Panc1 (cell line): Measurements from ENCODE around the gene ENOX1. TPM values are rescaled to one million over a fixed set of nuclear protein-coding genes. Genes with fewer than 3 reads are reported as not detected.

Source experiments
- ATAC-seq: fragments of 200-7000 bp; cut with Tn5 transposase; 2 replicates; pipeline ENCODE4 v1.9.1; 2020; ENCODE audit warnings: mild to moderate bottlenecking, moderate library complexity
- BruUV-seq: library from RNA; stranded (reverse); fragments of 400-500 nt; replicated peaks from 2 replicates; lab custom pipeline; 2021; lab: Mats Ljungman, UMichigan
- CTCF ChIA-PET: fragments of 300-600 bp; sonication (Branson Sonifier 250); formaldehyde crosslinking; loops from one replicate; lab custom pipeline; 2022; ENCODE audit warnings: antibody characterized with exemption; lab: Charles Lee
- POLR2A ChIA-PET: fragments of 300-600 bp; sonication (Branson Sonifier 250); formaldehyde crosslinking; loops from one replicate; lab custom pipeline; 2022; ENCODE audit warnings: antibody characterized with exemption; lab: Charles Lee
- DNase-seq: peaks from one replicate; pipeline ENCODE4 v3.0.0-alpha.2; 2010; ENCODE audit warnings: low read depth, low spot score
- H3K27ac ChIP-seq: 2 replicates; pipeline ENCODE4 v1.5.1; 2011; ENCODE audit warnings: mild to moderate bottlenecking, low read length, inconsistent platforms
- H3K27me3 ChIP-seq: fragments of 200-500 bp; sonication (Bioruptor generic); 2 replicates; pipeline ENCODE4 v1.6.0; 2014; ENCODE audit warnings: low read length, inconsistent platforms; ENCODE audit not compliant: control insufficient read depth, insufficient read depth
- H3K36me3 ChIP-seq: fragments of 200-500 bp; sonication (Bioruptor generic); 2 replicates; pipeline ENCODE4 v1.5.1; 2014; ENCODE audit warnings: inconsistent platforms, mild to moderate bottlenecking, low read length, moderate library complexity; ENCODE audit not compliant: control insufficient read depth, insufficient read depth
- H3K4me1 ChIP-seq: 2 replicates; pipeline ENCODE4 v1.5.1; 2011; ENCODE audit warnings: inconsistent platforms, mild to moderate bottlenecking, low read length, moderate library complexity; ENCODE audit not compliant: control insufficient read depth, insufficient read depth
- H3K4me3 ChIP-seq, 2 experiments: 2 replicates each; pipeline ENCODE4 v1.5.1; 2011 to 2012; ENCODE audit warnings: low read depth in 2 of 2, low read length in 2 of 2, mild to moderate bottlenecking in 2 of 2, inconsistent platforms in 1 of 2, moderate library complexity in 1 of 2
- H3K9me3 ChIP-seq: fragments of 200-500 bp; sonication (Bioruptor generic); 2 replicates; pipeline ENCODE4 v1.5.1; 2014; ENCODE audit warnings: low read depth, mild to moderate bottlenecking, inconsistent platforms, low read length, moderate library complexity; ENCODE audit not compliant: control insufficient read depth, insufficient read depth
- CTCF ChIP-seq: fragments of 450-650 bp; IDR thresholded peaks from 2 replicates; pipeline ENCODE4 v1.5.1; 2017; ENCODE audit warnings: mild to moderate bottlenecking
- POLR2AphosphoS5 ChIP-seq: IDR thresholded peaks from 2 replicates; pipeline ENCODE4 v1.6.1; 2012; ENCODE audit warnings: mild to moderate bottlenecking, low read depth, low read length, moderate library complexity
- REST ChIP-seq, 2 experiments: IDR thresholded peaks; 2 replicates each; pipeline ENCODE4 v1.6.1; 2011 to 2012; ENCODE audit warnings: low read depth in 2 of 2, control low read depth in 1 of 2, low read length in 1 of 2, mild to moderate bottlenecking in 1 of 2, moderate library complexity in 1 of 2; ENCODE audit not compliant: insufficient read depth in 1 of 2
- SIN3A ChIP-seq: IDR thresholded peaks from 2 replicates; pipeline ENCODE4 v1.6.1; 2012; ENCODE audit warnings: low read depth, mild to moderate bottlenecking, low read length, moderate library complexity, borderline replicate concordance; ENCODE audit not compliant: insufficient read depth
- TCF7L2 ChIP-seq: IDR thresholded peaks from 2 replicates; pipeline ENCODE4 v1.6.1; 2011; ENCODE audit warnings: mild to moderate bottlenecking, low read depth, low read length, inconsistent platforms
- in situ Hi-C: cut with HindIII; loops from 2 replicates; pipeline ENCODE4 v1.10.0; 2016; ENCODE audit warnings: low sequenced_read_pairs, low pct_unique_long_range_greater_than_20kb
- intact Hi-C: fragments of 100-400 bp; cut with micrococcal nuclease; formaldehyde crosslinking; loops from one replicate; pipeline ENCODE4 v1.10.0; 2022; ENCODE audit not compliant: unreplicated experiment
- total RNA-seq: library from RNA; stranded (reverse); gene quantifications from one replicate; pipeline ENCODE4 v1.2.1, GENCODE V29; 2021; ENCODE audit not compliant: unreplicated experiment

ENOX1 gene
- total RNA-seq, 1 experiment from 2014 or later: 0.23 TPM

GRCh38 chr13:43376596-43376995, 410.2 kb downstream of the ENOX1 start:
- ChIA-PET POLR2A (no interaction called here), CTCF (no interaction called here)

GRCh38 chr13:43375797-43376465, 410.8 kb downstream of the ENOX1 start:
- CTCF ChIA-PET: no interaction called here
- no peaks in the 10 kb centered on the region for H3K27me3 ChIP-seq
- BruUV-seq: no TSS peak
- no peaks in the 10 kb centered on the region for H3K36me3 ChIP-seq
- POLR2A ChIA-PET: no interaction called here
- DNase-seq (no peak), ATAC-seq (no peak)
- intact Hi-C loops: no loop called here
- no peak overlapping the region for H3K27ac ChIP-seq
- no peaks in the 10 kb centered on the region for H3K4me1 ChIP-seq
- peaks cover 3% of the 10 kb centered on the region; the same call in 1 of the 2 replicates for H3K9me3 ChIP-seq
- in situ Hi-C loops: no loop called here
- no peak for TF ChIP-seq POLR2AphosphoS5
- TF ChIP-seq SIN3A: no peak
- no peak for TF ChIP-seq TCF7L2
- no peak for TF ChIP-seq REST (IDR thresholded peaks at IDR 0.05; ENCODE audit: insufficient read depth in 1 of 2, low read depth in 2 of 2, low read length in 1 of 2)
- TF ChIP-seq CTCF: no peak
- H3K4me3 ChIP-seq: no peak overlapping the region

More at GRCh38 chr13:43376596-43376995, 410.2 kb downstream of the ENOX1 start:
- Histone ChIP-seq H3K9me3 (peaks cover 3% of the 10 kb centered on the region; the same call in 1 of the 2 replicates), H3K27me3 (no peaks in the 10 kb centered on the region), H3K4me1 (no peaks in the 10 kb centered on the region), H3K4me3 (no peak overlapping the region), H3K36me3 (no peaks in the 10 kb centered on the region), H3K27ac (no peak overlapping the region)
- intact Hi-C loops (no loop called here), in situ Hi-C loops (no loop called here)
- ATAC-seq: no peak
- no TSS peak for BruUV-seq
- TF ChIP-seq REST (IDR thresholded peaks at IDR 0.05; ENCODE audit: insufficient read depth in 1 of 2, low read depth in 2 of 2, low read length in 1 of 2) (no peak), SIN3A (no peak), CTCF (no peak), TCF7L2 (no peak), POLR2AphosphoS5 (no peak)
- DNase-seq: no peak
